ENCODE results near the gene PCDHGA11. TPM values are rescaled to one million over a fixed set of nuclear protein-coding genes. Genes with fewer than 3 reads are reported as not detected.

PCDHGA11 gene
- total and polyA plus RNA-seq, 9 of the 15 experiments (the other 6 are each of a cell fraction or from before 2014, with no cell fraction given) = 0.04 to 0.07 (median 0.04) TPM; not detected in 4

DNA sequence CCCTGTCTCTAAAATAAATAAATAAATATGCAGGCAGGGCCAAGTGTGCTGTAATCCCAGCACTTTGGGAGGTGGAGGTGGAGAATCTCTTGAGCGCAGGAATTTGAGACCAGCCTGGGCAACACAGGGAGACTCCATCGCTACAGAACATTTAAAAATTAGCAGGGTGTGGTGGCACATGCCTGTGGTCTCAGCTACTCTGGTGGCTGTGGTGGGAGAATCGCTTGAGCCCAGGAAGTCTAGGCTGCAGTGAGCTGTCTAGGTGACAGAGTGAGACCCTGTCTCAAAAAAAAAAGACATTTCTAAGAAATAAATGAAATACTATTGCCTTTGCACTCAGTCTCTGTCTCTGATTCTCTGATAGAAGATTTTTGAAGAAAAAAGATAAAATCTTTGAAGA lies 9.3 kb upstream of the PCDHGA11 start:
- Histone ChIP-seq H3K9me1 (ENCODE audit: control insufficient read depth, insufficient read depth, low read length) (no peaks in the 10 kb centered on the region), H3K4me1 (replicated peaks in 1 of 2; ENCODE audit: control insufficient read depth in 2 of 2, insufficient read depth in 2 of 2, low read length in 2 of 2) (peaks cover 0 to 25% of the 10 kb centered on the region in 2 experiments; a peak in 2 of 5 replicates), H3K36me3 (ENCODE audit: control insufficient read depth, insufficient read depth, low read length) (no peaks in the 10 kb centered on the region), H3K79me2 (ENCODE audit: control insufficient read depth, insufficient read depth, low read length) (no peaks in the 10 kb centered on the region), H4K20me1 (replicated peaks; ENCODE audit: control insufficient read depth, insufficient read depth, low read length) (no peaks in the 10 kb centered on the region), H3K9ac (ENCODE audit: insufficient read depth in 1 of 2, low read depth in 2 of 2, low read length in 2 of 2) (no peak overlapping the region), H3K27me3 (ENCODE audit: control insufficient read depth in 2 of 2, insufficient read depth in 2 of 2, low read length in 2 of 2) (peaks cover 7 to 33% of the 10 kb centered on the region in 2 experiments; a peak in 4 of 5 replicates), H3K4me2 (ENCODE audit: insufficient read depth, low read length) (no peak overlapping the region), H3K4me3 (no peak overlapping the region), H2AFZ (ENCODE audit: low read depth, low read length) (no peak overlapping the region), H3K9me3 (replicated peaks; ENCODE audit: control insufficient read depth, insufficient read depth, low read depth, low read length) (no peaks in the 10 kb centered on the region; the same call in 1 of the 2 replicates), H3K27ac (ENCODE audit: extremely low read depth, low read depth, low read length) (no peak overlapping the region)
- POLR2A ChIA-PET = no interaction called here
- 0% methylated on average over 3 of the region's 3 CpGs for WGBS (ENCODE audit: insufficient coverage, low coverage, missing lambda C conversion rate)
- FAIRE-seq = no peak
- TF ChIP-seq TEAD1 (CRISPR knock-in tag; IDR thresholded peaks at IDR 0.05) = no peak
- TF ChIP-seq, protein P1, sequence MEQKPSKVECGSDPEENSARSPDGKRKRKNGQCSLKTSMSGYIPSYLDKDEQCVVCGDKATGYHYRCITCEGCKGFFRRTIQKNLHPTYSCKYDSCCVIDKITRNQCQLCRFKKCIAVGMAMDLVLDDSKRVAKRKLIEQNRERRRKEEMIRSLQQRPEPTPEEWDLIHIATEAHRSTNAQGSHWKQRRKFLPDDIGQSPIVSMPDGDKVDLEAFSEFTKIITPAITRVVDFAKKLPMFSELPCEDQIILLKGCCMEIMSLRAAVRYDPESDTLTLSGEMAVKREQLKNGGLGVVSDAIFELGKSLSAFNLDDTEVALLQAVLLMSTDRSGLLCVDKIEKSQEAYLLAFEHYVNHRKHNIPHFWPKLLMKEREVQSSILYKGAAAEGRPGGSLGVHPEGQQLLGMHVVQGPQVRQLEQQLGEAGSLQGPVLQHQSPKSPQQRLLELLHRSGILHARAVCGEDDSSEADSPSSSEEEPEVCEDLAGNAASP (IDR thresholded peaks at IDR 0.05) = no peak
- TF ChIP-seq, protein P2, sequence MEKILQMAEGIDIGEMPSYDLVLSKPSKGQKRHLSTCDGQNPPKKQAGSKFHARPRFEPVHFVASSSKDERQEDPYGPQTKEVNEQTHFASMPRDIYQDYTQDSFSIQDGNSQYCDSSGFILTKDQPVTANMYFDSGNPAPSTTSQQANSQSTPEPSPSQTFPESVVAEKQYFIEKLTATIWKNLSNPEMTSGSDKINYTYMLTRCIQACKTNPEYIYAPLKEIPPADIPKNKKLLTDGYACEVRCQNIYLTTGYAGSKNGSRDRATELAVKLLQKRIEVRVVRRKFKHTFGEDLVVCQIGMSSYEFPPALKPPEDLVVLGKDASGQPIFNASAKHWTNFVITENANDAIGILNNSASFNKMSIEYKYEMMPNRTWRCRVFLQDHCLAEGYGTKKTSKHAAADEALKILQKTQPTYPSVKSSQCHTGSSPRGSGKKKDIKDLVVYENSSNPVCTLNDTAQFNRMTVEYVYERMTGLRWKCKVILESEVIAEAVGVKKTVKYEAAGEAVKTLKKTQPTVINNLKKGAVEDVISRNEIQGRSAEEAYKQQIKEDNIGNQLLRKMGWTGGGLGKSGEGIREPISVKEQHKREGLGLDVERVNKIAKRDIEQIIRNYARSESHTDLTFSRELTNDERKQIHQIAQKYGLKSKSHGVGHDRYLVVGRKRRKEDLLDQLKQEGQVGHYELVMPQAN (IDR thresholded peaks at IDR 0.05; ENCODE audit: borderline replicate concordance) = no peak
- no peak for TF ChIP-seq BRF1 (IDR thresholded peaks at IDR 0.05; ENCODE audit: borderline replicate concordance, extremely low read depth, insufficient read length)
- in situ Hi-C loops (cut with MboI) = no loop called here
- intact Hi-C loops (cut with micrococcal nuclease) = loop anchor here (5.0 kb wide), 1 partner anchor 111 kb away; no protein-coding TSS in a partner anchor
- no TSS peak for BruUV-seq (replicated peaks)
- ATAC-seq = no peak
- CTCF ChIA-PET (ENCODE audit: low intra/inter-chr PET ratio) = interaction anchor here (1.4 kb wide), 1 partner anchor 113 kb away, joined by 3 read pairs; no protein-coding TSS in a partner anchor
- no peak for DNase-seq (ENCODE audit: extremely low read depth in 1 of 4, low spot score in 3 of 4)
